Measurements from ENCODE around the gene ELP4.

- TF ChIP-seq GATA3 (IDR thresholded peaks at IDR 0.05; ENCODE audit: low read depth, low read length) (no peak), GATA2 (IDR thresholded peaks at IDR 0.05; ENCODE audit: low read depth, low read length) (no peak)
Measured at GRCh38 chr11:31598454-31598853, 88.9 kb downstream of the ELP4 start.

Data from SH-SY5Y (cell line).